IMR-90 (cell line): Measurements from ENCODE around the gene SLC25A33.

ENCODE experiments used
- BHLHE40 ChIP-seq: fragments of 150-350 bp; IDR thresholded peaks from 2 replicates; pipeline ENCODE4 v1.6.1; 2016; ENCODE audit warnings: mild to moderate bottlenecking, low read depth, low read length
- CEBPB ChIP-seq: IDR thresholded peaks from 2 replicates; pipeline ENCODE4 v1.6.1; 2012; ENCODE audit warnings: low read depth, low read length, improper control_type of control experiment
- CHD1 ChIP-seq: IDR thresholded peaks from 2 replicates; pipeline ENCODE4 v1.6.1; 2012; ENCODE audit warnings: low read depth, low read length, improper control_type of control experiment
- CTCF ChIP-seq: conservative IDR thresholded peaks from 2 replicates; pipeline ENCODE4 v1.5.1; 2012; ENCODE audit warnings: mild to moderate bottlenecking, low read depth, low read length, improper control_type of control experiment
- FOS ChIP-seq: fragments of 150-350 bp; IDR thresholded peaks from 2 replicates; pipeline ENCODE4 v1.6.1; 2016; ENCODE audit warnings: low read depth, low read length
- MAZ ChIP-seq: IDR thresholded peaks from 2 replicates; pipeline ENCODE4 v1.6.1; 2012; ENCODE audit warnings: low read depth, mild to moderate bottlenecking, low read length, improper control_type of control experiment, moderate library complexity, borderline replicate concordance
- MXI1 ChIP-seq: IDR thresholded peaks from 2 replicates; pipeline ENCODE4 v1.6.1; 2012; ENCODE audit warnings: low read depth, mild to moderate bottlenecking, low read length, moderate library complexity, borderline replicate concordance
- NFE2L2 ChIP-seq: fragments of 150-350 bp; IDR thresholded peaks from 2 replicates; pipeline ENCODE4 v1.6.1; 2016; ENCODE audit warnings: low read depth, mild to moderate bottlenecking, low read length
- POLR2A ChIP-seq: IDR thresholded peaks from 2 replicates; pipeline ENCODE4 v1.6.1; 2012; ENCODE audit warnings: mild to moderate bottlenecking, low read depth, low read length
- RAD21 ChIP-seq: IDR thresholded peaks from 2 replicates; pipeline ENCODE4 v1.6.1; 2012; ENCODE audit warnings: low read length, improper control_type of control experiment
- SMC3 ChIP-seq: fragments of 150-350 bp; IDR thresholded peaks from 2 replicates; pipeline ENCODE4 v1.6.1; 2016; ENCODE audit warnings: low read depth, mild to moderate bottlenecking, antibody characterized with exemption, low read length, moderate library complexity
- TF ChIP-seq, protein P1 (sequence below): fragments of 150-350 bp; IDR thresholded peaks from 2 replicates; pipeline ENCODE4 v1.6.1; 2017; ENCODE audit warnings: mild to moderate bottlenecking, antibody characterized with exemption, low read length, low read depth
- TF ChIP-seq, protein P2 (sequence below): fragments of 150-350 bp; IDR thresholded peaks from 2 replicates; pipeline ENCODE4 v1.6.1; 2016; ENCODE audit warnings: low read depth, mild to moderate bottlenecking, low read length, moderate library complexity, borderline replicate concordance

DNA sequence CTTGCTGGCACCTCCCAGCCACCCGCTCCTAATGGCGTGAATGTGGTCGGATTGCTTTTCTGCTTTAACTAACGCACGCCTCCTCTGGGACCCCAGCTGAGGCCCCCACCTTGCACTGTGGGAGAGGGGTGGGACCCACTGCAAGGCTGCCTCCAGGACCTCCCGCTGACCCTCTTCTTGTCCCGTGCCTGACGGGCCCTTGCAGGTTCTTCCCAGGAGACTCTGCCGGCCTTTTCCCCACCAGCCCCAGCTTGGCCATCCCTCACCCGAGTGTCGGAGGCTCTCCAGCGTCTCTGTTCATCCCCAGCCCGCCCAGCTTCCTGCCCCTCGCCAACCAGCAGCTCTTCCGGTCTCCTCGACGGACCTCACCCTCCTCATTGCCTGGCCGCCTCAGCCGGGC, 68.1 kb downstream of the SLC25A33 start:
- TF ChIP-seq CTCF (no peak), BHLHE40 (no peak), FOS (no peak), MXI1 (no peak), POLR2A (no peak), CEBPB (no peak), CHD1 (no peak), NFE2L2 (no peak), RAD21 (no peak), MAZ (no peak), SMC3 (no peak)
- TF ChIP-seq, protein P1, sequence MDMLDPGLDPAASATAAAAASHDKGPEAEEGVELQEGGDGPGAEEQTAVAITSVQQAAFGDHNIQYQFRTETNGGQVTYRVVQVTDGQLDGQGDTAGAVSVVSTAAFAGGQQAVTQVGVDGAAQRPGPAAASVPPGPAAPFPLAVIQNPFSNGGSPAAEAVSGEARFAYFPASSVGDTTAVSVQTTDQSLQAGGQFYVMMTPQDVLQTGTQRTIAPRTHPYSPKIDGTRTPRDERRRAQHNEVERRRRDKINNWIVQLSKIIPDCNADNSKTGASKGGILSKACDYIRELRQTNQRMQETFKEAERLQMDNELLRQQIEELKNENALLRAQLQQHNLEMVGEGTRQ = no peak
- TF ChIP-seq, protein P2, sequence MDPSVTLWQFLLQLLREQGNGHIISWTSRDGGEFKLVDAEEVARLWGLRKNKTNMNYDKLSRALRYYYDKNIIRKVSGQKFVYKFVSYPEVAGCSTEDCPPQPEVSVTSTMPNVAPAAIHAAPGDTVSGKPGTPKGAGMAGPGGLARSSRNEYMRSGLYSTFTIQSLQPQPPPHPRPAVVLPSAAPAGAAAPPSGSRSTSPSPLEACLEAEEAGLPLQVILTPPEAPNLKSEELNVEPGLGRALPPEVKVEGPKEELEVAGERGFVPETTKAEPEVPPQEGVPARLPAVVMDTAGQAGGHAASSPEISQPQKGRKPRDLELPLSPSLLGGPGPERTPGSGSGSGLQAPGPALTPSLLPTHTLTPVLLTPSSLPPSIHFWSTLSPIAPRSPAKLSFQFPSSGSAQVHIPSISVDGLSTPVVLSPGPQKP = no peak
